Panc1 (cell line): ENCODE data around the gene GNE. TPM values are rescaled to one million over a fixed set of nuclear protein-coding genes. Genes with fewer than 3 reads are reported as not detected.

Source experiments
- ATAC-seq: fragments of 200-7000 bp; cut with Tn5 transposase; 2 replicates; pipeline ENCODE4 v1.9.1; 2020; ENCODE audit warnings: mild to moderate bottlenecking, moderate library complexity
- BruUV-seq: library from RNA; stranded (reverse); fragments of 400-500 nt; replicated peaks from 2 replicates; lab custom pipeline; 2021; lab: Mats Ljungman, UMichigan
- CTCF ChIA-PET: fragments of 300-600 bp; sonication (Branson Sonifier 250); formaldehyde crosslinking; loops from one replicate; lab custom pipeline; 2022; ENCODE audit warnings: antibody characterized with exemption; lab: Charles Lee
- POLR2A ChIA-PET: fragments of 300-600 bp; sonication (Branson Sonifier 250); formaldehyde crosslinking; loops from one replicate; lab custom pipeline; 2022; ENCODE audit warnings: antibody characterized with exemption; lab: Charles Lee
- DNase-seq: peaks from one replicate; pipeline ENCODE4 v3.0.0-alpha.2; 2010; ENCODE audit warnings: low read depth, low spot score
- H3K27ac ChIP-seq: 2 replicates; pipeline ENCODE4 v1.5.1; 2011; ENCODE audit warnings: mild to moderate bottlenecking, low read length, inconsistent platforms
- H3K27me3 ChIP-seq: fragments of 200-500 bp; sonication (Bioruptor generic); 2 replicates; pipeline ENCODE4 v1.6.0; 2014; ENCODE audit warnings: low read length, inconsistent platforms; ENCODE audit not compliant: control insufficient read depth, insufficient read depth
- H3K36me3 ChIP-seq: fragments of 200-500 bp; sonication (Bioruptor generic); 2 replicates; pipeline ENCODE4 v1.5.1; 2014; ENCODE audit warnings: inconsistent platforms, mild to moderate bottlenecking, low read length, moderate library complexity; ENCODE audit not compliant: control insufficient read depth, insufficient read depth
- H3K4me1 ChIP-seq: 2 replicates; pipeline ENCODE4 v1.5.1; 2011; ENCODE audit warnings: inconsistent platforms, mild to moderate bottlenecking, low read length, moderate library complexity; ENCODE audit not compliant: control insufficient read depth, insufficient read depth
- H3K4me3 ChIP-seq, 2 experiments: 2 replicates each; pipeline ENCODE4 v1.5.1; 2011 to 2012; ENCODE audit warnings: low read depth in 2 of 2, low read length in 2 of 2, mild to moderate bottlenecking in 2 of 2, inconsistent platforms in 1 of 2, moderate library complexity in 1 of 2
- H3K9me3 ChIP-seq: fragments of 200-500 bp; sonication (Bioruptor generic); 2 replicates; pipeline ENCODE4 v1.5.1; 2014; ENCODE audit warnings: low read depth, mild to moderate bottlenecking, inconsistent platforms, low read length, moderate library complexity; ENCODE audit not compliant: control insufficient read depth, insufficient read depth
- POLR2AphosphoS5 ChIP-seq: IDR thresholded peaks from 2 replicates; pipeline ENCODE4 v1.6.1; 2012; ENCODE audit warnings: mild to moderate bottlenecking, low read depth, low read length, moderate library complexity
- SIN3A ChIP-seq: IDR thresholded peaks from 2 replicates; pipeline ENCODE4 v1.6.1; 2012; ENCODE audit warnings: low read depth, mild to moderate bottlenecking, low read length, moderate library complexity, borderline replicate concordance; ENCODE audit not compliant: insufficient read depth
- TCF7L2 ChIP-seq: IDR thresholded peaks from 2 replicates; pipeline ENCODE4 v1.6.1; 2011; ENCODE audit warnings: mild to moderate bottlenecking, low read depth, low read length, inconsistent platforms
- in situ Hi-C: cut with HindIII; loops from 2 replicates; pipeline ENCODE4 v1.10.0; 2016; ENCODE audit warnings: low sequenced_read_pairs, low pct_unique_long_range_greater_than_20kb
- intact Hi-C: fragments of 100-400 bp; cut with micrococcal nuclease; formaldehyde crosslinking; loops from one replicate; pipeline ENCODE4 v1.10.0; 2022; ENCODE audit not compliant: unreplicated experiment
- total RNA-seq: library from RNA; stranded (reverse); gene quantifications from one replicate; pipeline ENCODE4 v1.2.1, GENCODE V29; 2021; ENCODE audit not compliant: unreplicated experiment
- TF ChIP-seq, protein P1 (sequence below): fragments of 450-650 bp; IDR thresholded peaks from 2 replicates; pipeline ENCODE4 v1.5.1; 2017; ENCODE audit warnings: mild to moderate bottlenecking
- TF ChIP-seq, protein P2 (sequence below), 2 experiments: IDR thresholded peaks; 2 replicates each; pipeline ENCODE4 v1.6.1; 2011 to 2012; ENCODE audit warnings: low read depth in 2 of 2, control low read depth in 1 of 2, low read length in 1 of 2, mild to moderate bottlenecking in 1 of 2, moderate library complexity in 1 of 2; ENCODE audit not compliant: insufficient read depth in 1 of 2

GNE gene
- total RNA-seq, 1 experiment from 2014 or later: 107 TPM

DNA sequence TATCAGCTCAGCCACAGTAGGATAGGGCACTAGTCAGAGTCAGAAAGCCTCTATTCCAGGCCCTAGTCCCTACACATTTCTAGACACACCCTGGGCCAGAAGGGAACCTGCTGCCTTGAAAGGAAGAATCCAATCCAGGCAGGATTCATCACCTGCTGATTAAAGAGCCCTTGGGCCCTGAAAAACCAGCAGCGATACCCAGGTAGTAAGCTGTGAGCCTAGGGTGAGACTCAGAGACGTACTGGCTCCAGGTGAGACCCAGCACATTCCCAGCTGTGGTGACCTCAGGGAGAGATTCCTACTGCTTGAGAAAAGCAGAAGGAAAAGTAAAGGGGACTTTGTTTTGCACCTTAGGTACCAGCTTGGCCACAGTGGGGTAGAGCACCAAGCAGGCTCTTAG, 84.4 kb downstream of the GNE start:
- ATAC-seq (no peak), DNase-seq (no peak)
- H3K4me3 ChIP-seq: no peak overlapping the region
- no peaks in the 10 kb centered on the region for H3K9me3 ChIP-seq
- no peak overlapping the region for H3K27ac ChIP-seq
- in situ Hi-C loops: no loop called here
- TF ChIP-seq, protein P1, sequence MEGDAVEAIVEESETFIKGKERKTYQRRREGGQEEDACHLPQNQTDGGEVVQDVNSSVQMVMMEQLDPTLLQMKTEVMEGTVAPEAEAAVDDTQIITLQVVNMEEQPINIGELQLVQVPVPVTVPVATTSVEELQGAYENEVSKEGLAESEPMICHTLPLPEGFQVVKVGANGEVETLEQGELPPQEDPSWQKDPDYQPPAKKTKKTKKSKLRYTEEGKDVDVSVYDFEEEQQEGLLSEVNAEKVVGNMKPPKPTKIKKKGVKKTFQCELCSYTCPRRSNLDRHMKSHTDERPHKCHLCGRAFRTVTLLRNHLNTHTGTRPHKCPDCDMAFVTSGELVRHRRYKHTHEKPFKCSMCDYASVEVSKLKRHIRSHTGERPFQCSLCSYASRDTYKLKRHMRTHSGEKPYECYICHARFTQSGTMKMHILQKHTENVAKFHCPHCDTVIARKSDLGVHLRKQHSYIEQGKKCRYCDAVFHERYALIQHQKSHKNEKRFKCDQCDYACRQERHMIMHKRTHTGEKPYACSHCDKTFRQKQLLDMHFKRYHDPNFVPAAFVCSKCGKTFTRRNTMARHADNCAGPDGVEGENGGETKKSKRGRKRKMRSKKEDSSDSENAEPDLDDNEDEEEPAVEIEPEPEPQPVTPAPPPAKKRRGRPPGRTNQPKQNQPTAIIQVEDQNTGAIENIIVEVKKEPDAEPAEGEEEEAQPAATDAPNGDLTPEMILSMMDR: no peak
- TF ChIP-seq TCF7L2 (no peak), POLR2AphosphoS5 (no peak), SIN3A (no peak)
- TF ChIP-seq, protein P2, sequence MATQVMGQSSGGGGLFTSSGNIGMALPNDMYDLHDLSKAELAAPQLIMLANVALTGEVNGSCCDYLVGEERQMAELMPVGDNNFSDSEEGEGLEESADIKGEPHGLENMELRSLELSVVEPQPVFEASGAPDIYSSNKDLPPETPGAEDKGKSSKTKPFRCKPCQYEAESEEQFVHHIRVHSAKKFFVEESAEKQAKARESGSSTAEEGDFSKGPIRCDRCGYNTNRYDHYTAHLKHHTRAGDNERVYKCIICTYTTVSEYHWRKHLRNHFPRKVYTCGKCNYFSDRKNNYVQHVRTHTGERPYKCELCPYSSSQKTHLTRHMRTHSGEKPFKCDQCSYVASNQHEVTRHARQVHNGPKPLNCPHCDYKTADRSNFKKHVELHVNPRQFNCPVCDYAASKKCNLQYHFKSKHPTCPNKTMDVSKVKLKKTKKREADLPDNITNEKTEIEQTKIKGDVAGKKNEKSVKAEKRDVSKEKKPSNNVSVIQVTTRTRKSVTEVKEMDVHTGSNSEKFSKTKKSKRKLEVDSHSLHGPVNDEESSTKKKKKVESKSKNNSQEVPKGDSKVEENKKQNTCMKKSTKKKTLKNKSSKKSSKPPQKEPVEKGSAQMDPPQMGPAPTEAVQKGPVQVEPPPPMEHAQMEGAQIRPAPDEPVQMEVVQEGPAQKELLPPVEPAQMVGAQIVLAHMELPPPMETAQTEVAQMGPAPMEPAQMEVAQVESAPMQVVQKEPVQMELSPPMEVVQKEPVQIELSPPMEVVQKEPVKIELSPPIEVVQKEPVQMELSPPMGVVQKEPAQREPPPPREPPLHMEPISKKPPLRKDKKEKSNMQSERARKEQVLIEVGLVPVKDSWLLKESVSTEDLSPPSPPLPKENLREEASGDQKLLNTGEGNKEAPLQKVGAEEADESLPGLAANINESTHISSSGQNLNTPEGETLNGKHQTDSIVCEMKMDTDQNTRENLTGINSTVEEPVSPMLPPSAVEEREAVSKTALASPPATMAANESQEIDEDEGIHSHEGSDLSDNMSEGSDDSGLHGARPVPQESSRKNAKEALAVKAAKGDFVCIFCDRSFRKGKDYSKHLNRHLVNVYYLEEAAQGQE (IDR thresholded peaks at IDR 0.05; ENCODE audit: insufficient read depth in 1 of 2, low read depth in 2 of 2, low read length in 1 of 2): no peak
- no peaks in the 10 kb centered on the region for H3K36me3 ChIP-seq
- intact Hi-C loops: no loop called here
- ChIA-PET CTCF (no interaction called here), POLR2A (interaction anchor here (0.6 kb wide), 1 partner anchor 839 kb away, joined by 3 read pairs; no protein-coding TSS in a partner anchor)
- no peaks in the 10 kb centered on the region for H3K27me3 ChIP-seq
- no peaks in the 10 kb centered on the region for H3K4me1 ChIP-seq
- BruUV-seq: no TSS peak

DNA sequence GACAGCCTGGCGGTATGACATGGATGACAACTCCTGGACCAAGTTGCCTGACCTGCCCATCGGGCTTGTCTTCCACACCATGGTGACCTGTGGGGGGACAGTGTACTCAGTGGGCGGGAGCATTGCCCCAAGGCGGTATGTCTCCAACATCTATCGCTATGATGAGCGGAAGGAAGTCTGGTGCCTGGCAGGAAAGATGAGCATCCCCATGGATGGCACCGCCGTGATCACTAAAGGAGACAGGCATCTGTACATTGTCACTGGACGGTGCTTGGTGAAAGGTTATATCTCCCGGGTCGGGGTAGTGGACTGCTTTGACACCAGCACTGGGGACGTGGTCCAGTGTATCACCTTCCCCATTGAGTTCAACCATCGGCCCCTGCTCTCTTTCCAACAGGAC, 87.7 kb downstream of the GNE start:
- no TSS peak for BruUV-seq
- ATAC-seq (no peak), DNase-seq (no peak)
- ChIA-PET POLR2A (no interaction called here), CTCF (no interaction called here)
- in situ Hi-C loops (no loop called here), intact Hi-C loops (no loop called here)
- H3K27me3 ChIP-seq: no peaks in the 10 kb centered on the region
- peaks cover 3% of the 10 kb centered on the region; the same call in 1 of the 2 replicates for H3K4me1 ChIP-seq
- H3K9me3 ChIP-seq: no peaks in the 10 kb centered on the region
- no peak overlapping the region for H3K4me3 ChIP-seq
- H3K27ac ChIP-seq: no peak overlapping the region
- no peaks in the 10 kb centered on the region for H3K36me3 ChIP-seq
- TF ChIP-seq, protein P2 (IDR thresholded peaks at IDR 0.05; ENCODE audit: insufficient read depth in 1 of 2, low read depth in 2 of 2, low read length in 1 of 2): no peak
- TF ChIP-seq, protein P1: no peak
- no peak for TF ChIP-seq POLR2AphosphoS5
- TF ChIP-seq SIN3A: no peak
